HG03439 (cell line): ENCODE measurements around the gene CCDC183.
"Not testable (repeated sequence)": the region's sequence is repeated elsewhere in the genome, so short reads cannot be mapped to it uniquely, and the experiment has no call there.

ENCODE experiments used
- ATAC-seq: cut with Tn5 transposase; IDR thresholded peaks from one replicate; pipeline ENCODE4 v1.9.1; 2021; ENCODE audit warnings: mild to moderate bottlenecking, moderate library complexity; ENCODE audit not compliant: unreplicated experiment

CCDC183 gene

DNA sequence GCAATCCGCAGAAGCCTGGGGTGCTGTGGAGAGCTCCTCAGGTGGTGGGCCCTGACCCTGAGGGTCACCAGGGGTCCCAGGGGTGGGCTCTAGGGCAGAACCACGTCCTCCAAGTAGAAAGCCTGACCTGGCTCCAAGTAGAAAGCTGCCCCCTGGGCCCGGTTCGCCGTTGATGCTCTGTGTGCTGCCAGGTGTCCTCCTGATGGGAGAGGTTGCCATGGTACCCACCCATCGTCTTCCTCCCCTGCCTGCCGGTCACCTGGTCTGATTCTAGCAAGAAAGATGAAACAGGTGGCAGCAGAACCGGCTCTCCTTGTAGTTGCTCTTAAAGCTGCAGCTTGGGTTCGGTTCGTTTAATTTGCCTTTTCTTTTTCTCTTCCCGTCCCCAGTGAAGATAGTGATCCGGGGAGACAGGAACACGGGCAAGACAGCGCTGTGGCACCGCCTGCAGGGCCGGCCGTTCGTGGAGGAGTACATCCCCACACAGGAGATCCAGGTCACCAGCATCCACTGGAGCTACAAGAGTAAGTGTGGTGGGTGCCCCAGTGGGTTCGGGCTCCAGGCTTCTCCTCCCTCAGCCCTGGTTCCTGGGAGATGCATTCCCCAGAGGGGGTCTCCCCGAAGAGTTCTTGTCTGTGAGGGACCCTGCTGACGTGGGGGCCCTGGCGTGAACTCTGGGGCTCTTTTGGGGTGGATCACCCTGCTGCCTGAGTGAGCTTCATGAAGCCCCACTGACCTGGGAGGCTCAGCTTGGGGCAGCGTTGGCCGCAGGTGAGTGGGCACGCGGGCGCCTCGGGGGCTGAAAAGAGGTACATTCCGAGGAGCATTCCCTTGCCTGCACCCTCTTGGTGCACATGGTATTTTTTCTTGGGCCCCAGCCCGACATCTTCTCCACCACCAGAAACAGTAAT is 27.3 kb downstream of the CCDC183 start:
- ATAC-seq = no peak

DNA sequence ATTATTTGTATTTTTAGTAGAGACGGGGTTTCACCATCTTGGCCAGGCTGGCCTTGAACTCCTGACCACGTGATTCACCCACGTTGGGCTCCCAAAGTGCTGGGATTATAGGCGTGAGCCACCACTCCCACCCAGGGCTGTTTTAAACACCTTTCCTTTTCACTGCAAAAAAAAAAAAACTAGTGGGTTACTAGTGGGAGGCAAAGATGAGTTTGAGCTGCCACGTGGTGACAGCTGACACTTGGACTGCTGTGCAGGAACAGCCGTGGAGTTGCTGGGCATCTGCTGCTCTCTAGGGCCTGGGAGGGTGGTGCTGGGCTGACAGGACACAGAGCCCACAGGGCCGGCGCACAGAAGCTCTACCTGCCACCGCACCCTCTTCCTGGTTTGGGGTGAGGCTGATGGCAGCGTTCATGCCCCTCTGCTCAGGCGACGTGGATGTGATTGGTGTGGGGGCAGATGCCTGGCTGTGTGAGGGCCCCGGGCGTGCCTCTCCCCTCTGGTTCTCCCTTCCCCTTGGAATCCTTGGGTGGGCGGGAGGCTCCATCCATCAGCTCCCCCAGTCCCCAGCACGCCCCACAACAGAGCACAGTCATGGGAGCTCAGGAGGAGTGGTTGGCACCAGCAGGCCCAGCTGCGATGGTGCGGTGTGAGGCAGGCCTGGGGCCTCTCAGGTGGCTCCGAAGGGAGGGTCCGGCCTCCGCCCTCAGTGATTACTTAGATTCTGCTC is 28.5 kb downstream of the CCDC183 start:
- ATAC-seq = no peak

DNA sequence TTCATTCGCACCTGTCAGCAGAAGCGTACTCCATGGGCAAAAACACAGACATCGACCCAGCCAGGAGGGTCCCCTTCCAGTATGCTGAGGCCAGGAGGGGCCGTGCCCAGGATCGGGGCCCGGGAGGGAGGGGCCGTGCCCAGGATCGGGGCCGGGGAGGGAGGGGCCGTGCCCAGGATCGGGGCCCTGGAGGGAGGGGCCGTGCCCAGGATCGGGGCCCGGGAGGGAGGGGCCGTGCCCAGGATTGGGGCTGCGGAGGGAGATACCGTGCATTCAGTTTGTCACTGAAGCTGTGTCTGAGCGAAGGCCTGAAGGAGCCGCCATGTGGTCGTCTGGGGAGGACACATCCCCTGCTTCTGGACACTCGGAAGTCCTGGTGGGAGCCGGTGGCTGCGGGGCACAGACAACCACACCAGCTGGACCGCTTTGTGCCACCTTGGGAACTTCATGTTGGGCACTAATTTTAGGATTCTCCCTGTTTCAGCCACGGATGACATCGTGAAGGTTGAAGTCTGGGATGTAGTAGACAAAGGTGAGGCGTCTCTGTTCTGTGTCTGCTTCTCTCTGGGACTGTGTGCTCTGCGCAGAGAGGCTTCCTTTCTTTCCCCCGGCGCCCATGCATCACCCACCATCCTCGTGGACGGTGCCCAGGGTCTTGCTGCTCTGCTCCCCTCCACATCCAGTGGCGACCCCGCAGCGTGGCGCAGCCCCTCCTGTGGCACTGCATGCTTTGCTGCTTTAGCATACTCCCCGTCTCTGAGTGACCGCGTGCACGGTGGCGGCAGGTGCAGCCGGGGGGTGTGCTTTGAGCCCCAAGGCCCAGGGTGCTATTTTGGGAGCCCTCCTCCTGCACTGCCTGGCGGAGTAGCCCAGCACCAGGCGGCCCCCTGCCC is 29.4 kb downstream of the CCDC183 start:
- no peak for ATAC-seq

DNA sequence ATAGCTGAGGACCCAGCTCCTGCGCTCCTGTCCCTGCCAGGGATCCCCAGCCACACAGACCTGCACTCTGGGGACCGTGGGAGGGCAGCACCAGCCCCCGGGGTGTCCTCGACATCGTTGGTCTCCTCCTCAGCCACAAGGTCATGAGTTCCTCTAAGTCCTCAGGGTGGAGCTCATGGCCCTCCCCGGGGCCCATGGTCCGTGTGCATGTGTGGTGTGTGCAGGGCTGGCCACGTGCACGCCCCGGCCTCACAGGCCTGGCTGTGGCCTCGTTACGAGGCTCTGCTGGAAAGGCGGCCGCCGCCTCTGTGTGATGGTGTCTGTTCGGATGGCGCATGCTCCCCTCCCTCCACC is 30.0 kb downstream of the CCDC183 start:
- no peak for ATAC-seq

DNA sequence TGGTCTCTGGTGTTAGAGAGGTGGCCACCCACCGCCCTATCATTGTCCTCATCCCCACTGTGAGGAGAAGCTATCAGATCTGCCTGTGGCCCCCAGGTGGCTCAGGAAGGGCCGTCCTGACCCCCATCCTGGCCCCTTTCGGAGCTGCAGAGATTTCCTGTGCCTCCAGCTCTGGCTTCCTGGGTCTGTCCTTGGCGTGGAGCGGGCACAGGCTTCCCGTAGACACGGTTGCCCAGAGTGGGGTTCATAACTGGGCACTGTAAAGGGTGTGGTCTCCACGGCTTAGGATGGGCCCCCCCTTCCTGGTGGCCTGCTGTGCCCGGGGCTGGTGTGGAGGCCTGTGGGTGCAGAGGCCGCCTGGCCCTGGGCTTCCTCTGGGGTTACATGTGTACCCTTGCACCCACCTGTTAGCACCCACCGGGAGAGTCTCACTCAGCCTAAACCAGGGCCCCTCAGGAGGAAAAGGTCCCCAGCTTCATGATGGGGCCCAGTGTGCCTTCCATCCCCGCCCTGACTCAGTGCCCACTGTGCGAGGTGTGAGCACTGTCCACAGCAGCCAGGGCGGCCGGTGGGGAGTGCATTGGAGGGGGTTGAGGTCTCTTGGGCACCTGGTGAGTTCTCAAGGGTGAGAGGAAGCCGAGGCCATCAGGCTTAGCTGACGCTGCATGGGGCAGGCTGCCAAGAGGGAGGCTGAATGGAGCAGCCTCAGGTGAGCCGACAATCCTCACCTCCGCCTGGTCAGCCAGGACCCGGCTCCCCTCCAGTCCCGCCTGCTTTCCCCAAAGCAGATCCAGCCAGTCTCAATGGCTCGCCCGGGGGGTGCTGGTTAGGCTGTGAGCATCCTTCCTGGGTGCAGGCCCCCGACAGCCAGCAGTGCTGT is 30.8 kb downstream of the CCDC183 start:
- no peak for ATAC-seq

DNA sequence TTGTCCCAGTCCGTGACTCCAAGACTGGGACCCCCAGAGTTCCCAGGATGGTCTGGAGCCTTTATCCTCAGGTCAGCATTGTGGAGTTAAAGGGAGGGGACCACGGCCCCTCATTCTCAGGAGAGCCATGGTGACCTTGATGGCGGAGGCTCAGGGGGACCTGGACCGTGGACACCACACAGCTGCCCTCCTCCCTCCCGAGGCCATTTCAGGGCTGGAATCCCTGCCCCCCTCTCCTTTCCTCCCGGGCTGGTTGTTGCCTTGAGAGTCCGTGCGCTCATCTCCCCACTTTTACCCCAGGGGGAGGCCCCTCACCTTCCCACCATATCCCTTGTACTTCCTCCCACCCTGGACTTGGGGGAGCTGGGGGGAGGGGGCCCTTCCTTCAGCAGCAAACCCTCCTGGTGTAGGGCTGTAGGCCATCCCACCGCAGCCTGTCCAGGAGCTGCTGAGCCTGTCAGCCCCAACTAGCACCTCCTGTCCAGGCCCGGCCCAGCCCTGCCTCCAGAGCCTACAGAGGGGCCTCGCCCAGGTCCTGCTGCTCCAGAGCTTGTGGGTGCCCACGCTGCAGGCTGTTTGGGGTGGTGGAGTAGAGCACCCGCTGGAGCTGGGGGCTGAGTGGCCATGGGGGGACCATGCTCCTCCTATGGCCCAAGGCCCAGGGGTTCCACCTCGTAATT is 31.8 kb downstream of the CCDC183 start:
- no peak for ATAC-seq

DNA sequence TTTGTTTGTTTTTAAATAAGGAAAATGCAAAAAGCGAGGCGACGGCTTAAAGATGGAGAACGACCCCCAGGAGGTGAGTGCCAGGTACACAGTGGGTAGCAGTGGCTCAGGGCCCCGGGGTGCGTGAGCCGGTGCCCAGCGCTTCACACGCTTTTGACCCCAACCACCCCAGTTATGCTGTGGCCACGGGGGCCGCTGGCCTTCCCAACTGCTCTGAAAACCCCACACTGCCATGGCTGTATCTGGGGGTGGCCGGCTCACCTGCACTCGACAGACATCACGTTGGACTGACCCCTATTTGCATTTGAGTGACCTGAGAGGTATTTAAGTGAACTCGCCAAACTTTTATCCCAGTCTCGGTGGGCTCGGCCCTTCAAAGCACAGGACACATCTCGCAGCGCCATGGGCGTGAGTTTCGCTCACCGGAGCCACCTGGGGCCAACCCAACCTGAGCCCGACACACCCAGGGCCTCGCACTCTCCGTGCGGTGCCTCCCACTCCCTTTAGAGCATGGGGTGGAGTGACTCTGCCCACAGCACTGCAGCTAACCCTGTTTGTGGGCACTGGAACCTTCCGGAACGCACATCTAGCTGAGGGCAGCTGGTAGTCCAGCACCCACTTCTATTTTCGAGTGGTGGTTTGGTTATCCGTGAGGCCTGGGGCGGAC is 32.5 kb downstream of the CCDC183 start:
- ATAC-seq = no peak

DNA sequence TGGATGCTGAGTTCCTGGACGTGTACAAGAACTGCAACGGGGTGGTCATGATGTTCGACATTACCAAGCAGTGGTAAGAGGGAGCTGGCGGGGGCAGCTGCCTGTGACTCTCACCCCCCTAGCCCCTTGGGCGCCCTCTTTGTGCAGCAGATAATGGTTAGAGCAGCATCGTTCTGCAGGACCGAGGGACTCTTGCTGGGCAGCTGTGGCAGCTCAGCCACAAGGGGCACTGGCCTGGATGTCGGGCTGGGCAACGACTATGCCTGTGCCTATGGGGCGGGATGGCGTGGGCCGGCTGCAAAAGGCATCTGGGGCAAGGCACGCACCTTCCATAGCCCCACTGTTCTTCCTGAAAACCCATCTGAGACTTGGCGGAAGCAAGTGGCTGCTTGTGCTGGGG is 33.3 kb downstream of the CCDC183 start:
- no peak for ATAC-seq

DNA sequence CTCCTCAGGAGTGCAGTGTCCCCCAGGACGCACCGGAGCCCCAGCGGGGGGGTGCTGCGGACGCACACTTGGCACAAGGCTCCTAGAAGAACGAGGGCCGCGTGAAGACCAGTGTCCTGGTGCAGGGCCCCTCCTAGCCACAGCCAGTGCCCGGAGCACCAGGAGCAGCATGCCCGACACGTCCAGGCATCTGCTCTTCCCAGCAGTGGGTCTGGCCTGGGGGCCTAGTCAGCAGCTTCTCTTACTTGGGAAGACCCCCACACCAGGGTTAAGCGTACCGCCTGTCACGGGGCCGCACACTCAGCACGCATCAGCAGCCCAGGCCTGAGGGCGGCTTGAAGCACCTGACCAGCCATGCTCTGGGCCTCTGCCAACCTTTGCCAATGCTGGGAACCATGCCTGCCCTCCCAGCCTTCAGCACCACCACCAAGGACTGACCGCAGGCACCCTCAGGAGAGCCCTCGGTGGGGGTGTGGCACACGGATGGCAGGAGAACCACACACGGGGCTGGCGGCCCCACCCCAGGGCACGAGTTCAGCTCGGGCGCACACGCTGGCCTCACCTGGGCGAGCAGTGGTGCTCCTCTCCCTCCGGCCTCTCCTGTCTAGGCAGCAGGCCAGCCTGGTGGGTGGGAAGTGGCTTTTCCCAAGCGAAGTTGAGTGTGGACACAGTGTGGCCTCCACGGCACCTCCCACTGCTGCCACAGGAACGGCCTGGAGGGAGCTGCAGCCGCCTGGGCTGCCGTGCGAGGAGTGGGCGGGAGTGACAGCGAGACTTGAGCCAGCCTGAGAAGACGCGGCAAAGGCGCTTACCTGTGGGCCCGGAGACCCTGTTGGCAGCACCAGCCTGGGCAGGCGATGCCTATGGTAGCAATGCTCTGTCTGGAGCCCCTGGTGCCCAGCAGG is 34.1 kb downstream of the CCDC183 start:
- ATAC-seq = no peak

DNA sequence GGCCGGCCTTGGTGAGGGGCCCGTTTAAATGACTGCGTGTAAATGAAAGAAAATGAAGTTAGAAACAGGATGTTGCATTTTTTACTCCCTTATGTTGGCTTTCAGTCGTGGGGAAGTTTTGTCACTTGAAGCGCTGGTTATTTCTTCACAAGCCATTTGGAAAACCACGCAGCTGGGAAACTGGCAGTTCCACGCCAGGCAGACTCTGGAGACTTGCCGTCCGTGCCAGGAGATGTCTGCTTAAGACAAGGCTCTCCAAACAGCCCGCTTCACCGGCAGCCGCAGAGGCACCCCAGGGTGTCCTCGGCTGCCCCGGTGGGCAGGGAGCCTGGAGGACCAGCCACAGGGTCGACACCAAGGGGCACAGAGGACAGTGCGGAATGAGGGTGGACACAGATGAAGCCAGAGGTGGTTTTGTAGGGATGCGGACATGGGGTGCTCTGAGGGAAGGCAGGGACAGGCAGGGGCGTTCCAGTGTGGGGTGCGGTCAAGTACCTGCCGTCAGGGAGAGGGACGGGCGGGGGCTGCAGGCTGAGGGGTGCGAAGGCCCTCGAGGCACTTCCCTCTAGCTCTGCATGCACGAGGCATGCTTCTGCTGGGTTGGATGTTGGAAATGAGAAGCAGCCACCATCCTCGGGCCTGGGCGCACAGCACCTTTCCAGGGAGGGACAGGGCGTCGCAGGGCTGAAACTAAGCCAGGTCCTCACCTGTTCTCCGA is 35.0 kb downstream of the CCDC183 start:
- ATAC-seq = no peak

DNA sequence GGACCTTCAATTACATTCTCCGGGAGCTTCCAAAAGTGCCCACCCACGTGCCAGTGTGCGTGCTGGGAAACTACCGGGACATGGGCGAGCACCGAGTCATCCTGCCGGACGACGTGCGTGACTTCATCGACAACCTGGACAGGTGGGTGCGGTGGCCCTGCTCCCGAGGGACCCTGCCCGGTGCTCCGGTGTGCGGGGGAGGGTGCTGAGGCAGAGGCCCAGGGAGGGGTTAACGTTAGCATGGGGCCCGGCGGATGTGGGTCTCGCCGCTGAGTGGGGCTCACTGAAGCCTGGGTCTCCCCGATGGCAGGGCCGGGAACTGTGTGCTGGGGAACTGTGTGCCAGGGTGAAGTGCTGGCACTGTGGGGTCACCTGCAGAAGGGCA is 35.6 kb downstream of the CCDC183 start:
- no peak for ATAC-seq

DNA sequence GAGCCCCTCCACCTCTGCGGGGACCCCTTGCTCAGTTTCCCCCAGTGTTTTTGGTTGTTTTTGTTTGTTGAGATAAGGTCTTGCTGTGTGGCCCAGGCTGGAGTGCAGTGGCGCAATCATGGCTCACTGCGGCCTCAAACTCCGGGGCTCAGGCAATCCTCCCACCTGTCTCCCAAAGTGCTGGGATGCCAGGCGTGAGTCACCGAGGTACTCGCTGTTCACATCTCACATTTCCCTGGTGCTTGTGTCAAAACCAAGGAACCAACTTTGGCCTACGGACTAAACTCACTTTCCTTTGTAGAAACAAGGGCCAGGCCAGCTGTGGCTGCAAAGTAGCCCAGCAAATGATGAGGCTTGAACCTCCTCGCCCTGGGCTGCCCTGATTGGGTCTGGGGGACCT is 36.4 kb downstream of the CCDC183 start:
- no peak for ATAC-seq

DNA sequence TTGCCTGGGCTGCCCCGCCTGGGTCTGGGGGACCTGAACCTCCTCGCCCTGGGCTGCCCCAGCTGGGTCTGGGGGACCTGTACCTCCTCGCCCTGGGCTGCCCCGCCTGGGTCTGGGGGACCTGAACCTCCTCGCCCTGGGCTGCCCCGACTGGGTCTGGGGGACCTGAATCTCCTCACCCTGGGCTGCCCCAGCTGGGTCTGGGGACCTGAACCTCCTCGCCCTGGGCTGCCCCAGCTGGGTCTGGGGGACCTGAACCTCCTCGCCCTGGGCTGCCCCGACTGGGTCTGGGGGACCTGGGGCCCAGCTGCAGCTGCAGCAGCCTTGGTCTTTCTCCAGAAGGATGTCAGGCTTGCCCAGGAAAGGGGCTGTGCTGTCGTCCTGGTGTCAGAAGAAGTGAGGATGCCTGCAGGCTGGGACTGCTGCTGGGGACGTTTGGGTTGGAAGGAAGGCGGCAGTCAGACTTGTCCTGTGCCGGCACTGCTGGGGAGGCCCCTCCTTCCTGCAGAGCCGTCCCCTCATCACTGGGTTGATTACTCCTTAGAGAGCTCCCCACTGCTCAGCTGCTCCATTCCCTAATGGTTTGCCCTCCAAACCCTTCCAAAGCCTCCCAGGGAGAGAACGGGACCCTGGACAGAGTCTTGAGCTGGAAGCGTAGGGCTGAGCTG is 37.4 kb downstream of the CCDC183 start:
- ATAC-seq = not testable (repeated sequence)

DNA sequence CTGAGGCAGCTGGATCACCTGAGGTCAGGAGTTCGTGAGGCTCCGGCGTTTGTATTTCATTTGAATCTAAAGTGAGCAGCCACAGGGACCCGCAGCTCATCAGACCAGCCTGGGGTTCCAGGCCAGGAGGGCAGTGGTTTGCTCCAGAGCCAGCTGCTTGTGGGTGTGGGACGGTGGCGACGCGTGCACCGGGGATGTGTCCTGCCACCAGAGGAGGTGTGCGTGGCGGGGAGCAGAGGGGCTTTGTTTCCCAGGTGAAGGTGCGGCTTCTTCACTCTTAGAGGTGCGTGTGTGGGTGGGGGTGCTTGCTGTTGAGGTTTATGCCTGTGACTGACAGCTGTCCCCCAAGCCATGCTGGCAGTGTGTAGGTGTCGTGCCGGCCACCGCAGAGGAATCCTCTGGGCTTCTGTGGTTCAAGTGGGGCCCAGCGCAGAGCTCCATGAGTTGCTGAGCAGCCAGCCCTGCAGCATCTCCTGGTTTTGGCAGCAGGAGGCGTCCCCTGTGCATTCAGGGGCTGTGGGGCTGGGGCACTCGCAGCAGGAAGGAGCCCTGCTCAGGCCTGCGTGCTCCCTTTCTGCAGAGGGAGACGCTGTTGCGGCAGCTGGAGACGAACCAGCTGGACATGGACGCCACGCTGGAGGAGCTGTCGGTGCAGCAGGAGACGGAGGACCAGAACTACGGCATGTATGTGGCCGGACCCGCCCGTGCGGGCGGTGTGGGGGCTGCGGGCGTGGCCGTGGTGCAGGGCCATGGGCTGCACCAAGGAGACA is 39.2 kb downstream of the CCDC183 start:
- ATAC-seq = no peak

DNA sequence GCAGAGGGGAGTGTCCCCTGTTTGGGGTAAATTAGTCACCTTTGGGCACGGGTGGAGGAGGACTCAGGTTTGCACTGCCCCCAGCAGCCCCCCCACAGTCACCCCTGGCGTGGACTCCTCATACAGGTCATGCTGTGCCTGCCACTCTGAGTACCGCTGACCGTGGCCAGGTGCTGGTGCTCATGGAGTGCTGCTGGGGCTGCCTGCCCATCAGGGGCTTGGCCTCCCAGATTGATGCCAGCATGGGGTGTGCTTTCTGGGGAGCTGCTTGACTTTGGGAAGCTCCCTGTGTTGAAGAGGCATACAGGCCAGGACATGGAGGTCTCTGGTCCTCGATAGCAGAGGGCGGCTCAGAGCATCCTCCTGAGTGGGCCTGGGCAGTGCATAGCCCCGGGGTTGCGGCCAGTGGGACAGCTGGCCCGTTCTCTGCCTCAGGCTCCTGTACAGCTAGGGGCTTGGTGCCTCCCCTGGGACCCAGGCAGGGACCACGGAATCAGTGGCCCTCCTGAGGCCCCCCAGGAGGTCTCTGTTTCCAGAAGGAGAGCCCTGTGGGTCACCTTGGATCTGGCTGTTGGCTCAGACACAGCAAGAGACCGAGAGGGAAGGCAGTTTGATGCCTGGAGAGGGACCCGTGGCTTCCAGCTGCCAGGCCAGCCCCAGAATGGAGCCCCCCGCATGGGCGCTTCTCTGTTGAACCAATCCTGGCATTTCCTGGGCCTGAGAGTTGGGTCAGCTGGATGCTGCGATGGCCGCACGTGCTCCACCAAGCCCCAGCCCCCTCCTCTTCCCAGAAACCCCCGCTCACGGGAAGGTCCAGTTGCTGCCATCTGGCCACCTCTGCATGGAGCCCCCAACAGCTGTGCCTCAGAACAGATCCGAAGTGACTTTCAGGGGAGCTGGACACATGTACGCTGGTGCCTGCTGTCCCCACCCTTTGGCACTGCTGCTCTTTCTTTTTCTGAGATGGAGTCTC is 40.1 kb downstream of the CCDC183 start:
- no peak for ATAC-seq
